NT2/D1 (cell line): ENCODE results near the gene SEMA3C.

Experiments used
- SUZ12 ChIP-seq: IDR thresholded peaks from 2 replicates; pipeline ENCODE4 v1.6.1; 2011; ENCODE audit not compliant: insufficient read length, insufficient read depth; ENCODE audit errors: extremely low read depth
- YY1 ChIP-seq: IDR thresholded peaks from 2 replicates; pipeline ENCODE4 v1.6.1; 2011; ENCODE audit not compliant: insufficient read length, insufficient read depth
- ZNF274 ChIP-seq: IDR thresholded peaks from 2 replicates; pipeline ENCODE4 v1.6.1; 2011; ENCODE audit warnings: mild to moderate bottlenecking, low read depth, low read length

DNA sequence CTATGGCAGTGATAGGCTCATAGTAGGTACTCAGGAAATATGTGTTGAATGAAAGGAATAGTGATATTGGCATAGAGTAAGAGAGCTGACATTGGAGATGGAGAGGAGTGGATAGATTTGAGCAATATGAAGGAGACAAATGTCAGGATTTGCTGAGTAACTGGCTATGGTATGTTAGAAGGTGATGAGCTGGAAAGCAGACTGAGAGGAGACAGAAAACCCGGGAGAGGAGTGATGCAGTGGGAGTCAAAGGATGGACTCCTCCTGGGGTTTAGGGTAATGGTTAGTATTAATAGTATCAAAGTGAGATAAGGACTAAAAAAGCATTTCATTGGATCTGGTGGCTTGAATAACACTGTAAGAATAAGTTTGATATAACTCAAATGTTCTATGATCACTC lies 215.6 kb downstream of the SEMA3C start:
- TF ChIP-seq YY1 (no peak), ZNF274 (no peak), SUZ12 (no peak)
